SK-N-SH (cell line): Measurements from ENCODE around the gene MINDY4. TPM values are rescaled to one million over a fixed set of nuclear protein-coding genes. Genes with fewer than 3 reads are reported as not detected.

Experiments
- CTCF ChIA-PET: fragments of 300-600, 350-600 bp; formaldehyde crosslinking; extraction: SDS; loops from one replicate; lab custom pipeline; 2021; lab: Yijun Ruan, JAX
- POLR2A ChIA-PET: fragments of 350-600 bp; sonication (Branson Sonifier 250); formaldehyde crosslinking; extraction: SDS; loops from one replicate; lab custom pipeline; 2020; ENCODE audit warnings: antibody characterized with exemption, inconsistent platforms; lab: Yijun Ruan, JAX
- DNase-seq: peaks from one replicate; pipeline ENCODE4 v3.0.0; 2012
- H2AFZ ChIP-seq: fragments of 200-600 bp; sonication (generic); 2 replicates; pipeline ENCODE4 v1.8.1; 2016; ENCODE audit warnings: antibody characterized with exemption, mild to moderate bottlenecking, low read depth
- H3F3A ChIP-seq: fragments of 200-600 bp; sonication (generic); replicated peaks from 2 replicates; pipeline ENCODE3; 2016; ENCODE audit warnings: antibody characterized with exemption, mild to moderate bottlenecking; ENCODE audit not compliant: insufficient read depth
- H3K27ac ChIP-seq, 2 experiments: fragments of 200-500 bp in 1 of 2; fragments of 200-600 bp in 1 of 2; sonication (Bioruptor generic) in 1 of 2; sonication (generic), shearing (Covaris generic) in 1 of 2; 2 replicates each; pipeline versions ENCODE4 v1.5.1 to v1.6.1; 2014 to 2016; ENCODE audit warnings: low read depth in 2 of 2, inconsistent platforms in 1 of 2, low read length in 1 of 2, mild to moderate bottlenecking in 1 of 2, mixed read lengths in 1 of 2
- H3K27me3 ChIP-seq: fragments of 200-600 bp; sonication (generic), shearing (Covaris generic); 2 replicates; pipeline ENCODE4 v1.6.1; 2016; ENCODE audit warnings: mixed run types; ENCODE audit not compliant: insufficient read depth
- H3K36me3 ChIP-seq, 2 experiments: fragments of 200-500 bp in 1 of 2; fragments of 200-600 bp in 1 of 2; sonication (Bioruptor generic) in 1 of 2; sonication (generic) in 1 of 2; replicated peaks in 1 of 2; 2 replicates each; pipeline versions ENCODE3 to v1.5.1; 2014 to 2016; ENCODE audit warnings: low read length in 1 of 2, mild to moderate bottlenecking in 1 of 2; ENCODE audit not compliant: insufficient read depth in 2 of 2, control insufficient read depth in 1 of 2
- H3K4me1 ChIP-seq, 2 experiments: fragments of 200-500 bp in 1 of 2; fragments of 200-600 bp in 1 of 2; sonication (Bioruptor generic) in 1 of 2; sonication (generic), shearing (Covaris generic) in 1 of 2; 2 replicates each; pipeline versions ENCODE4 v1.5.1 to v1.6.1; 2014 to 2016; ENCODE audit warnings: low read depth in 1 of 2, low read length in 1 of 2, mixed run types in 1 of 2; ENCODE audit not compliant: insufficient read depth in 2 of 2, control insufficient read depth in 1 of 2
- H3K4me2 ChIP-seq: fragments of 200-600 bp; sonication (generic), shearing (Covaris generic); 2 replicates; pipeline ENCODE4 v1.6.1; 2017; ENCODE audit warnings: mixed run types
- H3K4me3 ChIP-seq, 2 experiments: fragments of 200-500 bp in 1 of 2; fragments of 200-600 bp in 1 of 2; sonication (Bioruptor generic) in 1 of 2; sonication (generic), shearing (Covaris generic) in 1 of 2; 2 replicates each; pipeline versions ENCODE4 v1.5.1 to v1.8.1; 2014 to 2016; ENCODE audit warnings: low read depth in 2 of 2, inconsistent platforms in 1 of 2, low read length in 1 of 2, mild to moderate bottlenecking in 1 of 2, mixed read lengths in 1 of 2, moderate library complexity in 1 of 2
- H3K79me2 ChIP-seq: fragments of 200-600 bp; sonication (generic); 2 replicates; pipeline ENCODE4 v1.8.1; 2017; ENCODE audit warnings: mild to moderate bottlenecking; ENCODE audit not compliant: insufficient read depth
- H3K9ac ChIP-seq: fragments of 200-600 bp; sonication (generic); 2 replicates; pipeline ENCODE4 v1.6.1; 2017; ENCODE audit warnings: mixed run types
- H3K9me2 ChIP-seq: fragments of 200-600 bp; sonication (generic); 2 replicates; pipeline ENCODE4 v1.6.1; 2017; ENCODE audit warnings: mixed run types
- H3K9me3 ChIP-seq: fragments of 200-600 bp; sonication (generic); 2 replicates; pipeline ENCODE4 v1.6.1; 2017; ENCODE audit warnings: mixed run types, mild to moderate bottlenecking, moderate library complexity
- H4K20me1 ChIP-seq: fragments of 200-600 bp; sonication (generic); 2 replicates; pipeline ENCODE4 v1.6.1; 2017; ENCODE audit warnings: mild to moderate bottlenecking, mixed run types; ENCODE audit not compliant: insufficient read depth
- CHD2 ChIP-seq: fragments of 150-350 bp; IDR thresholded peaks from 2 replicates; pipeline ENCODE4 v1.6.1; 2018; ENCODE audit warnings: low read length; ENCODE audit not compliant: partially characterized antibody
- CTCF ChIP-seq: fragments of 200-600 bp; sonication (generic); IDR thresholded peaks from 2 replicates; pipeline ENCODE4 v1.6.1; 2017; ENCODE audit warnings: antibody characterized with exemption, mild to moderate bottlenecking, moderate library complexity
- ELF1 ChIP-seq: IDR thresholded peaks from 2 replicates; pipeline ENCODE4 v1.4.0; 2012
- EP300 ChIP-seq, 2 experiments: IDR thresholded peaks; 2 replicates each; pipeline versions ENCODE4 v1.4.0 to v1.6.1; 2012; ENCODE audit warnings: borderline replicate concordance in 1 of 2, low read depth in 1 of 2, low read length in 1 of 2
- EZH2phosphoT487 ChIP-seq: fragments of 200-600 bp; sonication (generic); IDR thresholded peaks from 2 replicates; pipeline ENCODE4 v1.6.1; 2017; ENCODE audit warnings: low read depth, mixed run types, mild to moderate bottlenecking, antibody characterized with exemption, moderate library complexity, borderline replicate concordance
- FOXJ3 ChIP-seq: sonication (generic); formaldehyde crosslinking; IDR thresholded peaks from 2 replicates; pipeline ENCODE4 v1.5.1; 2020; ENCODE audit warnings: mild to moderate bottlenecking, missing genetic modification reagents
- GABPA ChIP-seq: IDR thresholded peaks from 2 replicates; pipeline ENCODE4 v1.4.0; 2012; ENCODE audit warnings: low read depth, mild to moderate bottlenecking
- JUND ChIP-seq: IDR thresholded peaks from 2 replicates; pipeline ENCODE4 v1.4.0; 2012
- MAX ChIP-seq: IDR thresholded peaks from 2 replicates; pipeline ENCODE4 v1.4.0; 2012; ENCODE audit warnings: low read depth
- NFIC ChIP-seq: IDR thresholded peaks from 2 replicates; pipeline ENCODE4 v1.4.0; 2012; ENCODE audit warnings: borderline replicate concordance
- POLR2AphosphoS5 ChIP-seq: IDR thresholded peaks from 2 replicates; pipeline ENCODE4 v1.6.1; 2012; ENCODE audit warnings: low read depth, low read length
- RAD21 ChIP-seq: IDR thresholded peaks from 2 replicates; pipeline ENCODE4 v1.6.1; 2012; ENCODE audit warnings: mild to moderate bottlenecking, low read length
- RCOR1 ChIP-seq: fragments of 150-350 bp; IDR thresholded peaks from 2 replicates; pipeline ENCODE4 v1.6.1; 2017; ENCODE audit warnings: antibody characterized with exemption, low read length
- REST ChIP-seq: IDR thresholded peaks from 2 replicates; pipeline ENCODE4 v1.6.1; 2012; ENCODE audit warnings: mild to moderate bottlenecking, low read depth, low read length, moderate library complexity
- RXRA ChIP-seq: IDR thresholded peaks from 2 replicates; pipeline ENCODE4 v1.4.0; 2012; ENCODE audit warnings: low read depth, mild to moderate bottlenecking, borderline replicate concordance
- SIN3A ChIP-seq: IDR thresholded peaks from 2 replicates; pipeline ENCODE4 v1.6.1; 2012; ENCODE audit warnings: low read depth, mild to moderate bottlenecking, low read length, moderate library complexity, borderline replicate concordance
- SMC3 ChIP-seq: IDR thresholded peaks from 2 replicates; pipeline ENCODE4 v1.6.1; 2012; ENCODE audit warnings: low read depth, low read length, improper control_type of control experiment
- TAF1 ChIP-seq: IDR thresholded peaks from 2 replicates; pipeline ENCODE4 v1.6.1; 2012; ENCODE audit warnings: low read depth, mild to moderate bottlenecking, low read length, moderate library complexity, borderline replicate concordance
- TEAD4 ChIP-seq: IDR thresholded peaks from 2 replicates; pipeline ENCODE4 v1.4.0; 2012; ENCODE audit warnings: mild to moderate bottlenecking, borderline replicate concordance; ENCODE audit not compliant: insufficient read depth
- USF2 ChIP-seq: fragments of 150-350 bp; IDR thresholded peaks from 2 replicates; pipeline ENCODE4 v1.6.1; 2017; ENCODE audit warnings: antibody characterized with exemption, low read length, low read depth, borderline replicate concordance
- WGBS: methylation state at CpG from one replicate; pipeline ENCODE4 v1.1.6; 2017; ENCODE audit warnings: low lambda C conversion rate; 5-methylcytosine and 5-hydroxymethylcytosine counted together
- polyA plus RNA-seq, 3 experiments: library from polyadenylated mRNA; depleted of rRNA; stranded (reverse); fragments of >200 nt; gene quantifications; 2 replicates each; pipeline ENCODE4 v1.2.3, GENCODE V29; 2012

Gene MINDY4
- polyA plus RNA-seq, 1 of the 3 experiments (the other 2 are of a cell fraction), result 1.8 TPM

GRCh38 chr7:30932562-30932961 lies 161.3 kb downstream of the MINDY4 start:
- H3K79me2 ChIP-seq, result no peaks in the 10 kb centered on the region
- H3K4me3 ChIP-seq, result no peak overlapping the region
- no peak for TF ChIP-seq POLR2AphosphoS5
- no peak for TF ChIP-seq EZH2phosphoT487
- no peak for TF ChIP-seq NFIC
- TF ChIP-seq MAX, result no peak
- no peak for TF ChIP-seq CTCF
- TF ChIP-seq CHD2, result no peak
- TF ChIP-seq REST, result no peak
- TF ChIP-seq SMC3, result no peak
- TF ChIP-seq TAF1, result no peak
- TF ChIP-seq RCOR1, result no peak
- TF ChIP-seq GABPA, result no peak
- TF ChIP-seq RAD21, result no peak
- TF ChIP-seq TEAD4, result no peak
- TF ChIP-seq RXRA, result no peak
- no peak for TF ChIP-seq FOXJ3
- TF ChIP-seq ELF1, result no peak
- TF ChIP-seq SIN3A, result no peak
- no peak for TF ChIP-seq EP300 (IDR thresholded peaks at IDR 0.05; ENCODE audit: borderline replicate concordance in 1 of 2, low read depth in 1 of 2, low read length in 1 of 2)
- TF ChIP-seq JUND, result no peak
- no peak for TF ChIP-seq USF2
- no peak overlapping the region for H3K4me2 ChIP-seq
- POLR2A ChIA-PET, result no interaction called here
- no peaks in the 10 kb centered on the region for H3K9me3 ChIP-seq
- H3K36me3 ChIP-seq, result no peaks in the 10 kb centered on the region
- WGBS, result 100% methylated on average over 1 of the region's 6 CpGs
- no peak overlapping the region for H2AFZ ChIP-seq
- peaks cover 0 to 27% of the 10 kb centered on the region in 2 experiments; a peak in 1 of 4 replicates for H3K4me1 ChIP-seq
- CTCF ChIA-PET, result interaction anchor here (1.1 to 9.6 kb wide), 6 partner anchors 10 to 189 kb away, joined by 3 to 103 read pairs (median 4); no protein-coding TSS in a partner anchor
- H3K27ac ChIP-seq, result no peak overlapping the region
- H3F3A ChIP-seq, result no peaks in the 10 kb centered on the region
- no peaks in the 10 kb centered on the region for H3K27me3 ChIP-seq
- H3K9me2 ChIP-seq, result no peaks in the 10 kb centered on the region
- no peak overlapping the region for H3K9ac ChIP-seq
- peak; percentile 17 for DNase-seq
- H4K20me1 ChIP-seq, result no peaks in the 10 kb centered on the region
